ENCODE data around the gene GRAMD1B.
"Not testable (repeated sequence)": the region's sequence is repeated elsewhere in the genome, so short reads cannot be mapped to it uniquely, and the experiment has no call there.

The GRAMD1B gene

DNA sequence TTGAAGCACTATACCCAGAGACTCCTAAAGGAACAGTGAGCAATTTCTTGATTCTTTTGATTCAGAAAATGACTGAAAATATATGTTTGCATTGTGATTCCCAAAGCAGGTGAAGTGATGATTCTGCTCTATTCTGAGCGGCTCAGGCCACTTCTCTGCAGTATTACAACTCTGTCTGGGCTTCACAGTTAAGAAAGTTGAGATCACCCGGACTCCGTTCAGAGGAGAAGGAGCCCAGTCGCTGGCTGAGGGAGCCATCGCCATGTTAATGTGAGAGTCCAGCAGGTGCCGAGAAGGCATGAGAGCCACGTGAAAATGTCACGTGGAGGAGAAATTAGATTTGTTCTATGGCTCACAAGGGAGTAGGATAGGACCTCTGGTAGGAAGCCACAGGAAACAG is 132.8 kb downstream of the GRAMD1B start:
- no peaks in the 10 kb centered on the region for H3K36me3 ChIP-seq (ENCODE audit: control insufficient read depth in 2 of 2, insufficient read depth in 2 of 2, low read length in 2 of 2)
- H3K9ac ChIP-seq (ENCODE audit: low read depth in 1 of 2, low read length in 2 of 2): no peak overlapping the region

DNA sequence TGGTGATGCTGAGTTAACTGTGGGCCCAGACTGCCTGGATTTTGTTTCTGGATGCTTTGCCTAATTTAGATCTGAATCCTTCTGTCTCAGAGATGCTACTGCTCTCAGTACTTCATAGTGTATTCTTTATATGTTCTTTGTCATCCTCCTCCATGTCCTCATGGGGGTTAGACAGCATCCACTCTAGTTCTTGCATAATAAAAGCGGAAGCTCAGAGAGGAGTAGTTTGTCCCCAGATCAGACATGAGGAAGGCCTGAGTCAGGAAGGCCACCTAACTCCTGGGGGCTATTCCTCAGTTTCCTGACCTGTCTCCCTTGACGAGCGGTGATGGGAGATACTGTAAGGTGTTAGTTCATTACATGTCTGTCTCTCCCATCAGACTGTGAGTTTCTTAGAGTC is 134.2 kb downstream of the GRAMD1B start:
- no peak overlapping the region for H3K9ac ChIP-seq (ENCODE audit: low read depth in 1 of 2, low read length in 2 of 2)
- peaks cover 0 to 6% of the 10 kb centered on the region in 2 donors for H3K4me1 ChIP-seq (ENCODE audit: control insufficient read depth in 2 of 2, insufficient read depth in 2 of 2, low read length in 2 of 2)
- H3K4me3 ChIP-seq (ENCODE audit: low read length in 2 of 2): no peak overlapping the region
- H3K9me3 ChIP-seq (ENCODE audit: control insufficient read depth in 2 of 2, low read length in 2 of 2): no peaks in the 10 kb centered on the region
- H3K36me3 ChIP-seq (ENCODE audit: control insufficient read depth in 2 of 2, insufficient read depth in 2 of 2, low read length in 2 of 2): no peaks in the 10 kb centered on the region
- no peak overlapping the region for H3K27ac ChIP-seq (ENCODE audit: low read depth in 2 of 2, low read length in 2 of 2)
- H3K27me3 ChIP-seq (ENCODE audit: control insufficient read depth in 2 of 2, insufficient read depth in 2 of 2, low read length in 2 of 2): peaks cover 0 to 3% of the 10 kb centered on the region in 2 donors

More for the DNA sequence above, 132.8 kb downstream of the GRAMD1B start:
- Histone ChIP-seq H3K27me3 (ENCODE audit: control insufficient read depth in 2 of 2, insufficient read depth in 2 of 2, low read length in 2 of 2) (peaks cover 0 to 5% of the 10 kb centered on the region in 2 donors), H3K9me3 (ENCODE audit: control insufficient read depth in 2 of 2, low read length in 2 of 2) (no peaks in the 10 kb centered on the region), H3K4me1 (ENCODE audit: control insufficient read depth in 2 of 2, insufficient read depth in 2 of 2, low read length in 2 of 2) (peaks cover 0 to 6% of the 10 kb centered on the region in 2 donors), H3K27ac (ENCODE audit: low read depth in 2 of 2, low read length in 2 of 2) (no peak overlapping the region), H3K4me3 (ENCODE audit: low read length in 2 of 2) (no peak overlapping the region)

DNA sequence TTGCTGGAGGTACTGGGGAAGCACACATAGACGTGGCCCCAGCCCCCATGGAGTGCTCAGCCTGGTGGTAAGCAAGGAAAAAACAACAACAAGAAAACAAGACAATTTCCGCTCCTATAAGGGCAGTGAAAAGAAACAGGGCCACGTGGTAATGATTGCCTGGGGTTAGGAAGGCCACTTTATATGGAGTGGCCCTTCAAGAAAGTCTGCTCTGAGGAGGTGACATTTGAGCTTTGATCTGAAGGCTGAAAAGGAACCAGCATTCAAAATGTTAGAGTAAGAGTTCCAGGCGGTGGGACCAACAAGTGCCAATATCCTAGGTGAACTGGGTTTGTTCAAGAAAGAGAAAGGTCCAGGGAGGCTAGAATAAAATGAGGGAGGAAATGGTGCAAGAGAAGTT is 136.8 kb downstream of the GRAMD1B start:
- no peak overlapping the region for H3K27ac ChIP-seq (ENCODE audit: low read depth in 2 of 2, low read length in 2 of 2)
- no peak overlapping the region for H3K4me3 ChIP-seq (ENCODE audit: low read length in 2 of 2)

DNA sequence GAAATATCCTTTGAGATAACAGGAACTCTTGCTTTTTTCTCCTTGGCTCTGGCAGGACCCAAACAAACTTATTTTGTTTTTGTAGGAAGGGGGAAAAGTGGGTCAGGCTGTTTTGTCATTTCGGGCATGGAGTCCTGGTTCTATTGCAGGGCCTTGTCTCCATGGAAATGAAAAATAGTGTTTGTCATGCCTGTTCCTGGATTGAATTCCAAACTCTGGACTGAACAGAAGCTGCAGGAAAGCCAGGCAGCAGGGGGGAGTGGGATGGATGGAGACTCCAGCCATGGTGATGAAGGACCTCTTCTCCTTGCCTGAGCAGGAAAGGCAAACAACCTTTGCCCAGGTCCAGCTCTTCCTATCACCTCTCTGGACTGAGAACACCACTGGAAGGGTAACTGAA is 137.4 kb downstream of the GRAMD1B start:
- H3K27me3 ChIP-seq (ENCODE audit: control insufficient read depth in 2 of 2, insufficient read depth in 2 of 2, low read length in 2 of 2): no peaks in the 10 kb centered on the region
- H3K27ac ChIP-seq (ENCODE audit: low read depth in 2 of 2, low read length in 2 of 2): no peak overlapping the region
- no peaks in the 10 kb centered on the region for H3K4me1 ChIP-seq (ENCODE audit: control insufficient read depth in 2 of 2, insufficient read depth in 2 of 2, low read length in 2 of 2)
- H3K9me3 ChIP-seq (ENCODE audit: control insufficient read depth in 2 of 2, low read length in 2 of 2): no peaks in the 10 kb centered on the region
- H3K36me3 ChIP-seq (ENCODE audit: control insufficient read depth in 2 of 2, insufficient read depth in 2 of 2, low read length in 2 of 2): no peaks in the 10 kb centered on the region
- H3K4me3 ChIP-seq (ENCODE audit: low read length in 2 of 2): no peak overlapping the region
- H3K9ac ChIP-seq (ENCODE audit: low read depth in 1 of 2, low read length in 2 of 2): no peak overlapping the region

More for the DNA sequence above, 136.8 kb downstream of the GRAMD1B start:
- no peaks in the 10 kb centered on the region for H3K27me3 ChIP-seq (ENCODE audit: control insufficient read depth in 2 of 2, insufficient read depth in 2 of 2, low read length in 2 of 2)
- H3K9ac ChIP-seq (ENCODE audit: low read depth in 1 of 2, low read length in 2 of 2): no peak overlapping the region
- H3K36me3 ChIP-seq (ENCODE audit: control insufficient read depth in 2 of 2, insufficient read depth in 2 of 2, low read length in 2 of 2): no peaks in the 10 kb centered on the region
- H3K4me1 ChIP-seq (ENCODE audit: control insufficient read depth in 2 of 2, insufficient read depth in 2 of 2, low read length in 2 of 2): no peaks in the 10 kb centered on the region
- no peaks in the 10 kb centered on the region for H3K9me3 ChIP-seq (ENCODE audit: control insufficient read depth in 2 of 2, low read length in 2 of 2)

- Histone ChIP-seq H3K9me3 (ENCODE audit: control insufficient read depth in 2 of 2, low read length in 2 of 2) (no peaks in the 10 kb centered on the region), H3K27ac (ENCODE audit: low read depth in 2 of 2, low read length in 2 of 2) (no peak overlapping the region), H3K27me3 (ENCODE audit: control insufficient read depth in 2 of 2, insufficient read depth in 2 of 2, low read length in 2 of 2) (no peaks in the 10 kb centered on the region), H3K4me3 (ENCODE audit: low read length in 2 of 2) (no peak overlapping the region), H3K4me1 (ENCODE audit: control insufficient read depth in 2 of 2, insufficient read depth in 2 of 2, low read length in 2 of 2) (no peaks in the 10 kb centered on the region), H3K9ac (ENCODE audit: low read depth in 1 of 2, low read length in 2 of 2) (no peak overlapping the region), H3K36me3 (ENCODE audit: control insufficient read depth in 2 of 2, insufficient read depth in 2 of 2, low read length in 2 of 2) (no peaks in the 10 kb centered on the region)
Measured at GRCh38 chr11:123568367-123568870, 138.3 kb downstream of the GRAMD1B start.

DNA sequence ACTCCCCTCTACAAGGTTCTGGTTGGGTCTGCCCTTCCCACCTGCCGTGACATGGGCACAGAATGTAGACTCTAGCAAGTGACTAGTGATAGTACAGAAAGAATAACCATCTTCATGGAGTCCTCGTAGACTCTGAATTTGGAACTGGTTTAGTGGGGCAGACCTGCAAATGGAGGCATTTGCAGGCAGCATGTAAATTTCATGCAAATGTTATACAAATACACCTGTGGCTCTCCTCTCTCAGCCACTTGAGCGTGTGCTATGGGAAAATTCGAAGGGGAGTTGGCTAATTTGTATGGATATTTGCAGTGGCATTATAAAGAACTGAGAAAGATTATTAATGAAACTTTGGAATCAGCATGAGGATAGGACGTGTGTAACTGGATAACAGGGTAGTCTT is 139.3 kb downstream of the GRAMD1B start:
- Histone ChIP-seq H3K9me3 (ENCODE audit: control insufficient read depth in 2 of 2, low read length in 2 of 2) (no peaks in the 10 kb centered on the region), H3K9ac (ENCODE audit: low read depth in 1 of 2, low read length in 2 of 2) (no peak overlapping the region), H3K36me3 (ENCODE audit: control insufficient read depth in 2 of 2, insufficient read depth in 2 of 2, low read length in 2 of 2) (no peaks in the 10 kb centered on the region), H3K4me3 (ENCODE audit: low read length in 2 of 2) (no peak overlapping the region), H3K27me3 (ENCODE audit: control insufficient read depth in 2 of 2, insufficient read depth in 2 of 2, low read length in 2 of 2) (no peaks in the 10 kb centered on the region), H3K4me1 (ENCODE audit: control insufficient read depth in 2 of 2, insufficient read depth in 2 of 2, low read length in 2 of 2) (no peaks in the 10 kb centered on the region), H3K27ac (ENCODE audit: low read depth in 2 of 2, low read length in 2 of 2) (no peak overlapping the region)

DNA sequence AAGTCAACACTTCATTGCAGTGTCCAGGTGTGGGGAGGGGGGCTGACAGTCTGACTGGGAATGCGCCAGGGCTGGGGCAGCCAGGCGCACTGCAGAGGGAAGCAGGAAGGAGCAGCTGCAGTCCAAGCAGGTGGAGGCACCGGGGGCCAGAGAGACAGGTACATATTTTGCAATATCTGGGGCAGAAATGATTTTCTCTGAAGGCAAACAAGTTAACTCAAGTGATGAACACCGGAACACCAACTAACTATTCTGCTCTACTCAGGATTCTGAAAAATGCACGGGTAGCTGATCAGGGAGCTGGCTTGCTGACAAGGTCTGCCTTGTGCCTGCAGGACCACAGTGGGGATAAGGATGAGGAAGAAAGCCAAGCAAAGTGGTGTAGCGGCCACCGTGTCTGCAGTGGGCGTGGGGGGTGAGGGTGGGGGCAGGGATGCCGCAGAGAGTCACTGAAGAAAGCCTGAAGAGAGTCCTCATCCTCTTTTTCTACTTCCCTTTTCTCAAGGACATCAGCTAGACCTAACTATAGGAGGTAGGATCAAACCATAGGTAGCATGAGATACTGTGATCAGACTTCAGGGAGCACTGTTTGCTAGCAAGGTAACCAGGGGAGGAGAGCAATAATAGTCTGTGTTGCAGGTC is 141.0 kb downstream of the GRAMD1B start:
- Histone ChIP-seq H3K9ac (ENCODE audit: low read depth in 1 of 2, low read length in 2 of 2) (no peak overlapping the region), H3K4me3 (ENCODE audit: low read length in 2 of 2) (no peak overlapping the region), H3K9me3 (ENCODE audit: control insufficient read depth in 2 of 2, low read length in 2 of 2) (no peaks in the 10 kb centered on the region), H3K27me3 (ENCODE audit: control insufficient read depth in 2 of 2, insufficient read depth in 2 of 2, low read length in 2 of 2) (no peaks in the 10 kb centered on the region), H3K4me1 (ENCODE audit: control insufficient read depth in 2 of 2, insufficient read depth in 2 of 2, low read length in 2 of 2) (no peaks in the 10 kb centered on the region), H3K36me3 (ENCODE audit: control insufficient read depth in 2 of 2, insufficient read depth in 2 of 2, low read length in 2 of 2) (no peaks in the 10 kb centered on the region), H3K27ac (ENCODE audit: low read depth in 2 of 2, low read length in 2 of 2) (no peak overlapping the region)

GRCh38 chr11:123572791-123573190 is 142.7 kb downstream of the GRAMD1B start:
- not testable (repeated sequence) for H3K27ac ChIP-seq (ENCODE audit: low read depth in 2 of 2, low read length in 2 of 2); H3K4me3 ChIP-seq (ENCODE audit: low read length in 2 of 2); H3K4me1 ChIP-seq (ENCODE audit: control insufficient read depth in 2 of 2, insufficient read depth in 2 of 2, low read length in 2 of 2); H3K9me3 ChIP-seq (ENCODE audit: control insufficient read depth in 2 of 2, low read length in 2 of 2); H3K36me3 ChIP-seq (ENCODE audit: control insufficient read depth in 2 of 2, insufficient read depth in 2 of 2, low read length in 2 of 2); H3K9ac ChIP-seq (ENCODE audit: low read depth in 1 of 2, low read length in 2 of 2); H3K27me3 ChIP-seq (ENCODE audit: control insufficient read depth in 2 of 2, insufficient read depth in 2 of 2, low read length in 2 of 2)

- Histone ChIP-seq H3K4me3 (ENCODE audit: low read length in 2 of 2) (no peak overlapping the region), H3K27me3 (ENCODE audit: control insufficient read depth in 2 of 2, insufficient read depth in 2 of 2, low read length in 2 of 2) (peaks cover 0 to 5% of the 10 kb centered on the region in 2 donors), H3K9me3 (ENCODE audit: control insufficient read depth in 2 of 2, low read length in 2 of 2) (no peaks in the 10 kb centered on the region), H3K27ac (ENCODE audit: low read depth in 2 of 2, low read length in 2 of 2) (no peak overlapping the region), H3K4me1 (ENCODE audit: control insufficient read depth in 2 of 2, insufficient read depth in 2 of 2, low read length in 2 of 2) (no peaks in the 10 kb centered on the region), H3K9ac (ENCODE audit: low read depth in 1 of 2, low read length in 2 of 2) (no peak overlapping the region), H3K36me3 (ENCODE audit: control insufficient read depth in 2 of 2, insufficient read depth in 2 of 2, low read length in 2 of 2) (no peaks in the 10 kb centered on the region)
Measured at GRCh38 chr11:123573286-123573685, 143.2 kb downstream of the GRAMD1B start.

GRCh38 chr11:123575441-123575840 is 145.4 kb downstream of the GRAMD1B start:
- Histone ChIP-seq H3K4me3 (ENCODE audit: low read length in 2 of 2) (no peak overlapping the region), H3K9ac (ENCODE audit: low read depth in 1 of 2, low read length in 2 of 2) (no peak overlapping the region), H3K27ac (ENCODE audit: low read depth in 2 of 2, low read length in 2 of 2) (no peak overlapping the region), H3K36me3 (ENCODE audit: control insufficient read depth in 2 of 2, insufficient read depth in 2 of 2, low read length in 2 of 2) (no peaks in the 10 kb centered on the region), H3K4me1 (ENCODE audit: control insufficient read depth in 2 of 2, insufficient read depth in 2 of 2, low read length in 2 of 2) (no peaks in the 10 kb centered on the region), H3K27me3 (ENCODE audit: control insufficient read depth in 2 of 2, insufficient read depth in 2 of 2, low read length in 2 of 2) (peaks cover 0 to 5% of the 10 kb centered on the region in 2 donors), H3K9me3 (ENCODE audit: control insufficient read depth in 2 of 2, low read length in 2 of 2) (no peaks in the 10 kb centered on the region)
